Measurements from ENCODE around the gene FOXG1. TPM values are rescaled to one million over a fixed set of nuclear protein-coding genes. Genes with fewer than 3 reads are reported as not detected.

The FOXG1 gene
- total and polyA plus RNA-seq, 2 of the 4 experiments (the other 2 are of a cell fraction) = not detected

DNA sequence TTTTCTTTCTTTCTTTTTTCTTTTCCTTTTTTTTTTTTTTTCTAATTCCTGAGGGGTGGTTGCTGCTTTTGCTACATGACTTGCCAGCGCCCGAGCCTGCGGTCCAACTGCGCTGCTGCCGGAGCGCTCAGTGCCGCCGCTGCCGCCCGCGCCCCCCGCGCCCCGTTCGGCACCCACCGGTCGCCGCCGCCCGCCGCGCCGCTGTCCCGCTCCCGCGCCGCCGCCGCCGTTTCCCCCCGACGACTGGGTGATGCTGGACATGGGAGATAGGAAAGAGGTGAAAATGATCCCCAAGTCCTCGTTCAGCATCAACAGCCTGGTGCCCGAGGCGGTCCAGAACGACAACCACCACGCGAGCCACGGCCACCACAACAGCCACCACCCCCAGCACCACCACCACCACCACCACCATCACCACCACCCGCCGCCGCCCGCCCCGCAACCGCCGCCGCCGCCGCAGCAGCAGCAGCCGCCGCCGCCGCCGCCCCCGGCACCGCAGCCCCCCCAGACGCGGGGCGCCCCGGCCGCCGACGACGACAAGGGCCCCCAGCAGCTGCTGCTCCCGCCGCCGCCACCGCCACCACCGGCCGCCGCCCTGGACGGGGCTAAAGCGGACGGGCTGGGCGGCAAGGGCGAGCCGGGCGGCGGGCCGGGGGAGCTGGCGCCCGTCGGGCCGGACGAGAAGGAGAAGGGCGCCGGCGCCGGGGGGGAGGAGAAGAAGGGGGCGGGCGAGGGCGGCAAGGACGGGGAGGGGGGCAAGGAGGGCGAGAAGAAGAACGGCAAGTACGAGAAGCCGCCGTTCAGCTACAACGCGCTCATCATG is 654 bp downstream of the FOXG1 start:
- H2BK5ac ChIP-seq (ENCODE audit: low read depth, low read length, poor library complexity, severe bottlenecking) = no peak overlapping the region
- no peaks in the 10 kb centered on the region for H3K9me1 ChIP-seq (ENCODE audit: insufficient read depth, low read length)
- in situ Hi-C loops (cut with MboI; ENCODE audit: low sequenced_read_pairs) = loop anchor here (25.0 kb wide), 1 partner anchor 1245 kb away; no protein-coding TSS in a partner anchor
- no peak overlapping the region for H2BK20ac ChIP-seq (ENCODE audit: low read depth, low read length)
- H3K36me3 ChIP-seq (ENCODE audit: control insufficient read depth, insufficient read depth, low read length) = no peaks in the 10 kb centered on the region
- no peak overlapping the region for H2BK15ac ChIP-seq (ENCODE audit: low read depth, low read length)
- H2AK5ac ChIP-seq (ENCODE audit: low read depth, low read length) = no peak overlapping the region
- ChIA-PET CTCF (no interaction called here), POLR2A (ENCODE audit: unreplicated experiment) (interaction anchor here (0.6 kb wide), 1 partner anchor 778 kb away, joined by 5 read pairs; no protein-coding TSS in a partner anchor)
- H4K5ac ChIP-seq (ENCODE audit: low read depth, low read length) = no peak overlapping the region
- H3K9ac ChIP-seq (ENCODE audit: low read depth, low read length) = no peak overlapping the region
- H3K4me1 ChIP-seq (ENCODE audit: control insufficient read depth, insufficient read depth, low read length) = no peaks in the 10 kb centered on the region; the same call in 1 of the 2 replicates
- TF ChIP-seq ELK1 (IDR thresholded peaks at IDR 0.05; ENCODE audit: borderline replicate concordance, low read depth, low read length) (no peak), NFE2L2 (IDR thresholded peaks at IDR 0.05; ENCODE audit: low read depth, low read length) (no peak), SMC3 (IDR thresholded peaks at IDR 0.05; ENCODE audit: low read depth, low read length) (no peak)
- ATAC-seq (ENCODE audit: low read depth) (no peak), DNase-seq (no peak)
- no peak overlapping the region for H4K91ac ChIP-seq (ENCODE audit: insufficient read depth, low read depth, low read length)
- H3K4me3 ChIP-seq (ENCODE audit: insufficient read depth, low read depth, low read length) = 0 out of 2 replicates have a peak overlapping the region, but pooled peaks have one; percentile 10
- H3K4me2 ChIP-seq (ENCODE audit: low read depth, low read length) = peak overlapping the region; percentile 40; the same call in 1 of the 2 replicates
- H3K18ac ChIP-seq (ENCODE audit: low read depth, low read length) = no peak overlapping the region
- 7% methylated on average over 6 of the region's 100 CpGs; no CpG with 5 or more reads in 1 of the 2 experiments for WGBS, 2 experiments (ENCODE audit: extremely low coverage in 2 of 2, insufficient read length in 1 of 2)
- peak overlapping the region; percentile 72 for H2AFZ ChIP-seq (replicated peaks; ENCODE audit: low read length, poor library complexity)
- H3K56ac ChIP-seq (ENCODE audit: extremely low read depth, insufficient read depth, low read length) = no peak overlapping the region
- H3K79me1 ChIP-seq (ENCODE audit: low read depth in 1 of 2, low read length in 2 of 2) = no peaks in the 10 kb centered on the region
- no peak overlapping the region for H3K4ac ChIP-seq (ENCODE audit: low read depth, low read length)
- no peak overlapping the region for H4K8ac ChIP-seq (ENCODE audit: low read depth in 2 of 2, low read length in 2 of 2)
- no peak overlapping the region for H3K14ac ChIP-seq (replicated peaks; ENCODE audit: low read depth, low read length)
- peaks cover 17% of the 10 kb centered on the region for H3K9me3 ChIP-seq (ENCODE audit: control insufficient read depth, insufficient read depth, low read length)
- no peak overlapping the region for H2BK120ac ChIP-seq (ENCODE audit: low read depth, low read length)
- dilution Hi-C loops (cut with HindIII; ENCODE audit: low sequenced_read_pairs, unreplicated experiment) = no loop called here
- H3K23ac ChIP-seq (ENCODE audit: low read depth, low read length) = no peak overlapping the region
- BruUV-seq (replicated peaks) = no TSS peak
- peaks cover 60% of the 10 kb centered on the region for H3K27me3 ChIP-seq (ENCODE audit: control insufficient read depth, insufficient read depth, low read length)
- intact Hi-C loops (cut with micrococcal nuclease) = no loop called here
- H3K27ac ChIP-seq (ENCODE audit: insufficient read depth, low read length) = no peak overlapping the region
- no peaks in the 10 kb centered on the region for H4K20me1 ChIP-seq (ENCODE audit: insufficient read depth, low read length)
- H2AK9ac ChIP-seq (replicated peaks; ENCODE audit: low read depth, low read length, poor library complexity) = no peak overlapping the region
